PFSK-1 (cell line): ENCODE measurements around the gene RAD51B.

ENCODE experiments used
- FOXP2 ChIP-seq: optimal IDR thresholded peaks from 2 replicates; pipeline ENCODE3; 2011; ENCODE audit warnings: borderline replicate concordance, control low read depth, inconsistent platforms; ENCODE audit not compliant: insufficient read depth; ENCODE audit errors: extremely low read length, extremely low read depth
- POLR2AphosphoS5 ChIP-seq: IDR thresholded peaks from 2 replicates; pipeline ENCODE4 v1.6.1; 2012; ENCODE audit warnings: low read depth, mild to moderate bottlenecking, control low read depth, low read length, moderate library complexity
- REST ChIP-seq, 2 experiments: IDR thresholded peaks; 2 replicates each; pipeline versions ENCODE4 v1.6.1 to v1.8.0; 2011 to 2012; ENCODE audit warnings: low read depth in 2 of 2, low read length in 2 of 2, control low read depth in 1 of 2, inconsistent platforms in 1 of 2, mild to moderate bottlenecking in 1 of 2, moderate library complexity in 1 of 2; ENCODE audit not compliant: insufficient read depth in 1 of 2
- SIN3A ChIP-seq: IDR thresholded peaks from 2 replicates; pipeline ENCODE4 v1.6.1; 2012; ENCODE audit warnings: mild to moderate bottlenecking, low read length, moderate library complexity, borderline replicate concordance; ENCODE audit not compliant: insufficient read depth
- TAF1 ChIP-seq: IDR thresholded peaks from 2 replicates; pipeline ENCODE4 v1.6.1; 2012; ENCODE audit warnings: low read length, control low read depth, borderline replicate concordance; ENCODE audit not compliant: insufficient read depth

Gene RAD51B

GRCh38 chr14:68740788-68741476, 921.4 kb downstream of the RAD51B start:
- TF ChIP-seq REST (IDR thresholded peaks at IDR 0.05; ENCODE audit: insufficient read depth in 1 of 2, low read depth in 2 of 2, low read length in 2 of 2) = no peak
- TF ChIP-seq SIN3A = no peak
- TF ChIP-seq TAF1 = no peak
- TF ChIP-seq FOXP2 = no peak
- no peak for TF ChIP-seq POLR2AphosphoS5

DNA sequence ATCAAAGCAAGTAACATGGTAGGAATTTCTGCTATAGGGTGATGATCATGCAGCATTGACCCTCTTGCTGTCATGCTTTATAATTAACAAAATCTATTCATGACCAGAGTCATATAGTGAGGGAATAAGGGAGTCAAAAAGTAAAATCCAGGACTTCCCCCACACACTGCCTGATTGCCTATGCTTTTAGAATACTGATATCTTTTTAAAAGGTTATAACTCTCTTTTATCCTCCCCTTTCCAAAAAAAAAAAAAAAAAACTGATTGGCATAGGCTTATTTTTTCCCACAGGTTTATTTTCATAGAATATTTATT, 921.9 kb downstream of the RAD51B start:
- TF ChIP-seq REST (IDR thresholded peaks at IDR 0.05; ENCODE audit: insufficient read depth in 1 of 2, low read depth in 2 of 2, low read length in 2 of 2) = no peak
- no peak for TF ChIP-seq FOXP2
- no peak for TF ChIP-seq POLR2AphosphoS5
- no peak for TF ChIP-seq SIN3A
- no peak for TF ChIP-seq TAF1

DNA sequence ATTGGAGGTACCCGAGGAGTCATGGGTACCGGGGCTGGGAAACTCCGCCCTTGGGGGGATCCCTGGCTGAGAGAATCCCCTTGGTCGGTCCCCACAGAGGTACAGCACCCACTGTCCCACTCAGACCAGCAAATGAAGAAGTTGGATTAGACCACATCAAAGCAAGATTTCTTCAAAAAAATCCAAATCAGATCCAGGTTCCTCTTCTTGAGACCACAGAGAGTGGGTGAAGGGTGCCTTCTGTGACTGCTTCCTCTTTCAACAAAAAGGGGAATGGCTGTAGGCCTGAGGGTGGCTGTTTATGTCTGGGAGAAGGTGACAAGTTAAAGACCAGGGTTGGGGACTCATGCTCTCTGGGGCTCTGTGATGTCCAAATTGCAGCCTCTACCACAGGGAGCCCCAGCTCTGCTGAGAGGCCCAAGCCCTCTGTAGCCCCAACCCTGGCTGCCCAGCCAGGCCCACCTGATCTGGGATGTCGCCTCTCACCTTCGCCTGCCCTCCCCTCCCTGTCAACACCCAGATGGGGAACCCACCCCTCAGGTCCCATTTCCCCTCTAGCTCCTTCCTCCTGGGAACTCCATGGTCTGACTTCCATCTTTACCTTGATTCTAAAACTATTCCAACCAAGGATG, 922.4 kb downstream of the RAD51B start:
- TF ChIP-seq SIN3A (no peak), POLR2AphosphoS5 (no peak), TAF1 (no peak), FOXP2 (no peak)

GRCh38 chr14:68744613-68745012, 925.0 kb downstream of the RAD51B start:
- TF ChIP-seq REST (IDR thresholded peaks at IDR 0.05; ENCODE audit: insufficient read depth in 1 of 2, low read depth in 2 of 2, low read length in 2 of 2) (no peak), SIN3A (no peak), POLR2AphosphoS5 (no peak), FOXP2 (no peak), TAF1 (no peak)

- TF ChIP-seq FOXP2 = no peak
- no peak for TF ChIP-seq SIN3A
- no peak for TF ChIP-seq TAF1
- TF ChIP-seq REST (IDR thresholded peaks at IDR 0.05; ENCODE audit: insufficient read depth in 1 of 2, low read depth in 2 of 2, low read length in 2 of 2) = no peak
- TF ChIP-seq POLR2AphosphoS5 = no peak
Measured at GRCh38 chr14:68747393-68747792, 927.8 kb downstream of the RAD51B start.
